IPS-NIHi11 (cell line): ENCODE data around the gene HAND1.

Experiments used
- DNase-seq: peaks from one replicate; pipeline ENCODE4 v3.0.0; 2012; ENCODE audit warnings: mixed read lengths, low spot score

Gene HAND1

GRCh38 chr5:154505567-154505966 is 27.5 kb upstream of the HAND1 start:
- peak; percentile 59 for DNase-seq

GRCh38 chr5:154503698-154504039 is 25.6 kb upstream of the HAND1 start:
- DNase-seq: no peak

- no peak for DNase-seq
Observed at GRCh38 chr5:154502180-154502579, 24.2 kb upstream of the HAND1 start.

GRCh38 chr5:154501566-154501965 is 23.5 kb upstream of the HAND1 start:
- DNase-seq: no peak

- no peak for DNase-seq
Observed at GRCh38 chr5:154498994-154499393, 21.0 kb upstream of the HAND1 start.

GRCh38 chr5:154498591-154498990 is 20.6 kb upstream of the HAND1 start:
- DNase-seq: no peak

GRCh38 chr5:154494036-154494435 is 16.0 kb upstream of the HAND1 start:
- no peak for DNase-seq

- no peak for DNase-seq
Observed at GRCh38 chr5:154493274-154493673, 15.2 kb upstream of the HAND1 start.

GRCh38 chr5:154491941-154492340 is 13.9 kb upstream of the HAND1 start:
- DNase-seq: no peak

- DNase-seq: no peak
Observed at GRCh38 chr5:154487541-154487940, 9.5 kb upstream of the HAND1 start.

- no peak for DNase-seq
Observed at GRCh38 chr5:154486427-154486866, 8.4 kb upstream of the HAND1 start.

GRCh38 chr5:154485850-154486426 is 7.9 kb upstream of the HAND1 start:
- DNase-seq: no peak

GRCh38 chr5:154485096-154485491 is 7.1 kb upstream of the HAND1 start:
- DNase-seq: no peak

- no peak for DNase-seq
Observed at GRCh38 chr5:154484393-154485095, 6.5 kb upstream of the HAND1 start.

- no peak for DNase-seq
Observed at GRCh38 chr5:154483654-154484392, 5.8 kb upstream of the HAND1 start.

- no peak for DNase-seq
Observed at GRCh38 chr5:154482528-154483449, 4.8 kb upstream of the HAND1 start.

- no peak for DNase-seq
Observed at GRCh38 chr5:154481584-154482381, 3.8 kb upstream of the HAND1 start.

GRCh38 chr5:154480847-154481246 is 2.8 kb upstream of the HAND1 start:
- DNase-seq: no peak

- no peak for DNase-seq
Observed at GRCh38 chr5:154479944-154480750, 2.1 kb upstream of the HAND1 start.

GRCh38 chr5:154479160-154479943 is 1.3 kb upstream of the HAND1 start:
- DNase-seq: no peak
